Astrocyte of the spinal cord (primary cell): ENCODE results near the gene CACFD1.
A peak's percentile ranks its signal among the peaks of the same experiment; 100 is the strongest.

Experiments
- DNase-seq: peaks from one replicate; pipeline ENCODE4 v3.0.0; 2011; ENCODE audit warnings: low read depth, low spot score
- H3K4me3 ChIP-seq: 2 replicates; pipeline ENCODE4 v1.5.1; 2011; ENCODE audit warnings: low read depth, mild to moderate bottlenecking, low read length, moderate library complexity
- CTCF ChIP-seq: IDR thresholded peaks from 2 replicates; pipeline ENCODE4 v1.5.1; 2012; ENCODE audit warnings: low read depth, mild to moderate bottlenecking, low read length, inconsistent platforms
- in situ Hi-C: cut with HindIII; loops from 2 replicates; pipeline ENCODE4 v1.10.0; 2017; ENCODE audit warnings: low sequenced_read_pairs

CACFD1 gene

GRCh38 chr9:133499892-133500270, 40.1 kb downstream of the CACFD1 start:
- TF ChIP-seq CTCF: no peak
- H3K4me3 ChIP-seq: no peak overlapping the region
- in situ Hi-C loops: no loop called here
- no peak for DNase-seq

DNA sequence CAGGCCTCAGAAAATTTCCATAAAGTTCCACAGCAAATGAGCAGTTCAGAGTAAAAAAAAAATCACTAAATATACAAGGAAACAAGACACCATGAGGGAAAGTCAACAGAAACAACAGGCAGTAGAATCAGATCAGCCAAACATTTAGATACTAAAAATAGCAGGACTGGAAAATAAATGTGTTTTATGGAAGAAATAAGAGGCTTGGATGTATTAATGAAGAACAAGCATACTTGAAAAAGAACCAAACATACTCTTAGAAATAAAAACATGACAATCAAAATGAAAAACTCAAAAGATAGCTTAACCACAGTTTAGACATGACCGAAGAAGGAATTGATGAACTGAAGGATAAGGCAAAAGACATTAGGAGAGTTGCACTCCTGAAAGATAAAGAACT, 42.3 kb downstream of the CACFD1 start:
- H3K4me3 ChIP-seq: no peak overlapping the region
- no peak for TF ChIP-seq CTCF
- DNase-seq: no peak
- in situ Hi-C loops: no loop called here

- no peak for DNase-seq
- no peak for TF ChIP-seq CTCF
- no peak overlapping the region for H3K4me3 ChIP-seq
- in situ Hi-C loops: no loop called here
Observed at GRCh38 chr9:133505186-133505830, 45.5 kb downstream of the CACFD1 start.

GRCh38 chr9:133505901-133506652, 46.3 kb downstream of the CACFD1 start:
- in situ Hi-C loops: no loop called here
- no peak for DNase-seq
- no peak overlapping the region for H3K4me3 ChIP-seq
- no peak for TF ChIP-seq CTCF

DNA sequence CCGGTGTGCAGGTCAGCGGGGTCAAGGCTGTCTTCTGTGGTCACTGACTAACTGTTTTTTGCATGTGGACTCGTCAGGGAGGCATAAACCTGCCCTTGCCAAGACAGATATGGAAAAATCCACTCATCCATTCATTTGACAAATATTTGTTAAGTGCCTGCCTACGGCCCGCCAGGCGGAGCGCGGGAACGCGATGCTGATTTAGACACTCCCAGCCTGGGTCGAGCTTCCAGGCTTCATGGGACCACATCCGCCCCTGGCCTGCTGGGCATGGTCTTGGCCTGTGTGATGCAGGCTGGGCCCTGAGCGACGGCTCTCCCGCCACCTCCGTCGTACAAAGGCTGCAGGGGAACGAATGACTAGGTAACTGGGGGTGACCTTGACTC, 46.9 kb downstream of the CACFD1 start:
- in situ Hi-C loops: no loop called here
- H3K4me3 ChIP-seq: no peak overlapping the region
- peak; percentile 54 for DNase-seq
- no peak for TF ChIP-seq CTCF

DNA sequence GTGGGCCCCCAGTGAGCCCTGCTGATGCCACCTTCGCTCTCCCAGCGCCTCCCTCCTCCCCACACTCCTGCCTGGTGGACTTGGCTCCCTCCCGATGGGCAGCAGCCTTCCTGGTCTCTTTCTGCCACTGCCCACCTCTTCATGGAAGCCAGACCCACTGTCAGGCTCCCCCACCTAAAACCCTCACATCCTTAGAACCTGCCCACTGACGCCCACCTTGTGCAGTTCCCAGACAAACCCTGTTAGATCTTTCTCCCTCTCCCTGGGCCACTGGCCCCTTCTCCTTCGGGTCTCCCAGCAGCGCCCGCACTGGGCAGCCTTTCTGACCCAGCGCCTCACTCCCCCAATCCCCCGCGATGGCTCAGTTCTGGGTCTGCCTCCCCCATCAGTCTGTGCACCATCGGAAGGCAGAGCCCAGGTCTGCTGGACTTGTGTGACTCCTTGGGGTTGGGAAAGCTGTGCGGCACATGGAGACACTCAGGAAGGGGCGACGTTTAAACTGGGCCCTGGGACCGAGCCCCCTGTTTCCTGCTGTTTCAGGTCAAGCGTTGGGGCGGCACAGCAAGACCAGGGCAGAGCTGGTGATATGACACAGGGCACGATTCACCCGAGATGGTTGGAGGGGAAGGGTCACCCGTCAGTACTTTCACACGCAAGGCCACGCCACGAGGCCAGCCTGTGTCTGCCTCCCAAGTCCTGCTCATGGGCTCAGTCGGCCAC, 47.6 kb downstream of the CACFD1 start:
- TF ChIP-seq CTCF: no peak
- DNase-seq: no peak
- in situ Hi-C loops: no loop called here
- no peak overlapping the region for H3K4me3 ChIP-seq
